GM18517 (cell line): ENCODE results near the gene NHSL1.

ENCODE experiments used
- ATAC-seq: cut with Tn5 transposase; IDR thresholded peaks from one replicate; pipeline ENCODE4 v1.9.1; 2021; ENCODE audit warnings: mild to moderate bottlenecking, moderate library complexity; ENCODE audit not compliant: unreplicated experiment

Gene NHSL1

DNA sequence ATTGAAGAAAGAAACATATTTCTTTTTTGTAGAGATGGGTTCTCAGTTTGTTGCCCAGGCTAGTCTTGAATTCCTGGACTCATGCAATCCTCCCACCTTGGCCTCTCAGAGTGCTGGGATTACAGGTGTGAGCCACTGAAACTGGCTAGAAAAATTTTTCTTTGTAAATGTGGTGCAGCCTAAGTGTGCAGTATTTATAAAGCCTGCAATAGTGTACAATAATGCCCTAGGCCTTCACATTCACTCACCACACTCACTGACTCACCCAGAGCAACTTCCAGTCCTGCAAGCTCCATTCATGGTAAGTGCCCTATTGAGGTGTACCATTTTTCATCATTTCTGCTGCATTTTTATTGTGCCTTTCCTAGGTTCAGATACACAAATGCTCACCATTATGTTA, 31.4 kb downstream of the NHSL1 start:
- ATAC-seq = no peak

GRCh38 chr6:138465007-138465645, 34.2 kb downstream of the NHSL1 start:
- ATAC-seq = no peak

GRCh38 chr6:138464085-138464484, 35.2 kb downstream of the NHSL1 start:
- no peak for ATAC-seq

DNA sequence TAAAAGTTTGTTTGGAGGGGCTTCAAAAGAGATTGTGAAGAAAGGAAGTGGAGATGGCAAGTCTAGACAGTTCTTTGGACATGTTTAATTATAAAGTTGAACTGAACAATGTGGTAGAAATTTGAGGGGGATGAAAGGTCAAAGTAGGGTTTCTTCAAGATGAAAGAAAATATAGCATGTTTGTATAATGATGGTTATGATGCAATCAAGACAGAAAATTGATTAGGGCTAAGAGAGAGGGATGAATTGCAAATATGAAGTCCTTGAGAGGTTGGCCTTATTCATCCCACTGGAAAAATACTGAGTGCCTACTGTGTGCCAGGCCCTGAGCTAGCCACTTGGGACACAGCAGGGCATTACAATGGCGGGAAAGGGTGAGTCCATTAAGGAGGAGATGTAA, 37.6 kb downstream of the NHSL1 start:
- ATAC-seq = no peak

- peak; percentile 9 for ATAC-seq
Measured at GRCh38 chr6:138456401-138456790, 42.9 kb downstream of the NHSL1 start.

DNA sequence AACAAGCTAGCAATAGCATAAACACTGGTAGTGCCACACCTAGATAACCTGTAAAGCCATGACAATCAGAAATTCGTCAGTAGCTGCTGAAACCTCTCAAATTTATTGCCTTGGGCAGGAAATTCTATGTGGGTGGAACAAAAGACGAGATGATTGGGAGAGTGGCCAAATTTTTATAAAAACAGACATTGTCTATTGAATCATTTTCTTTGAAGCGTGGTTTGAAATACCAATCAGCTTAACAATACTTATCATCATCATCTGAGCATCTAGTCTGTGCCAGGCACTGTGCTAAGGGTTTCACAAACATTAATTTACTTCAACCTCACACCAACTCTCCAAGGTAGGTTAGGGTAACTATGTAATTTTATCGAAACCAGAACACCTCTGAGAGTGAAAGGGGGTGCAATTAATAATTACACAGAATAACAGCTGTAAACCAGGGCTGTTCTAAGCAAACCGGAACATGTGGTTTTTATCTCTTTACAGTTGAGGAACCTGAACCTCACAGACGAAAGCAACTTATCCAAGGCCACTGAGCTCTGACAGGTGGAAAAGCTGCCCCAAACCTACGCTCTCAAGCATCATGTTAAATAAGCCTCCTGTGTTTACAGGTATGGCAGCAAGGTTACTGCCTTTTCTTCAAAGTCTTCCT, 43.4 kb downstream of the NHSL1 start:
- ATAC-seq = peak; percentile 95

GRCh38 chr6:138454981-138455706, 44.1 kb downstream of the NHSL1 start:
- ATAC-seq = no peak

- ATAC-seq = no peak
Measured at GRCh38 chr6:138451043-138451442, 48.3 kb downstream of the NHSL1 start.

DNA sequence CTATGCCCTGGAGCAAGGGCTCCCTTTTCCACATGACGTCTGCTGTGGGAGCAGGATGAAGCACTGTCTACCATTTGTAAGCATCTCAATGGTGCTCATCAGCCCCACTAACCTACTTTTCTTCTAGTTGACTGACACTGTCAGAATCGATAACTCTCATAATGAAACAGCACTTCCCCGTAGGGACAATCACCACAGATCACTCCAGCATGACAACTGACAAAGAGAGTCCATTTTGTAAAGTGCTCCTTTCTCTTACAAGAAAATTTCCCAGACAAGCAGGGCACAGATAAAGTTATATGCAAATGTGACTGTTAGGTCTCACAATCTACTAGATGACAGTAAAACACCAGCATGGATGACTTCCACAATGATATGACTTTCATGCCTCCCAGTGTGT, 48.8 kb downstream of the NHSL1 start:
- ATAC-seq = peak; percentile 56

GRCh38 chr6:138446821-138447220, 52.5 kb downstream of the NHSL1 start:
- no peak for ATAC-seq

DNA sequence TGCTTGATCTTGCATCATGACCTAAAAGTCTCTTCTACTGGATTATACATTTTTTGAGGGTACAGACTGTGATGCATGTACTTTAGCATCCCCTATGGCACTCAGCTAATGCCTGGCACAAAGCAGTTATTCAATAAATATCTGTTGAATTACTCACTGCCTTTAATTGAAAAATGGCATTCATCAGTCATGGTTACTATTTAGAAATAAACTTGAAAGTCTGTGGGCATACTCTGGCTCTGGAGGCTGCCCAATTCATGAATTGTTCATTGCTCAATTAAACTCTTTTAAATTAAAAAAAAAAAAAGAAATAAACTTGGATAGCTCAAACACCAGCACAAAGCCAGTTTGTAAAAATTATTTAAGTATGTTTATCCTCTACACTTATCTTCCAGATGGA, 55.3 kb downstream of the NHSL1 start:
- no peak for ATAC-seq

- ATAC-seq = no peak
Measured at GRCh38 chr6:138442663-138443062, 56.6 kb downstream of the NHSL1 start.

DNA sequence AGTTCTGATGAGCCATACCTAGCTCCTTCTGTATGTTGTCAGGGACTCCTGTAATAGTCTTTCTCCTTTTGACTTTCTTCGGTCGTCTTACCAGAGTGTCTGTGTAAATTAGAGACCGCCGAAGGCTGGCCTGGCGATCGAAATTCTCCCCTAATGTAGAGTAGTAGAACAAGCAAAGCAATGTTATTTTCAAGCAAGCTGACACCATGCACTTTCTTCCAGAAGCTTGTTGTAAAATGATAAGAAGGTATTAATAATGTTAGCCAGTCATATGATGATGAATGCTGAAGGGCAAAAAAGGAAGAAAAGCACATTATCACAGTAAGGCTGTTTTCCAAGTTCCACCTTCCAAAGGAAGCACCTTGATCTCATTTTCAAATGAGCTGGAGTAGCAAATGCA, 57.3 kb downstream of the NHSL1 start:
- ATAC-seq = no peak

GRCh38 chr6:138440758-138441357, 58.4 kb downstream of the NHSL1 start:
- ATAC-seq = no peak

GRCh38 chr6:138440296-138440695, 59.0 kb downstream of the NHSL1 start:
- no peak for ATAC-seq

- no peak for ATAC-seq
Measured at GRCh38 chr6:138439546-138439945, 59.7 kb downstream of the NHSL1 start.

DNA sequence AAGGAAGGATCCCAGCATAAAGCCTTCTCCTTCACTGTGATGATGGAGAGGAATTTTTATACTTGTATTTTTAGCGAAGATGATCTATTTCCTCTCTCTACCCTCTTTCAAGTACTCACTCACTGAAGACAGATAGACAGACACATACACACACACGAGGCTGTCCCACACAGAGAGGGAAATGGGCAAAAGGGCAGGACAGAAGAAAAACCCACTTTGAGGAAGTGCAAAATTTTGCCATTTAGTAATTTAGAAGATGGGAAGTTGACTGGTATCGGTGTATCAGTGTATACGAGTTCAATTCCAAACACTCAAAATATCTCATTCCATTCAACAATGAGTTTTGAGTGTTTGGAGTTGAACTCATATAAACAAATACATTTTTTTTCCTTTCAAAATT, 64.4 kb downstream of the NHSL1 start:
- no peak for ATAC-seq

GRCh38 chr6:138434096-138434495, 65.2 kb downstream of the NHSL1 start:
- no peak for ATAC-seq

GRCh38 chr6:138432063-138432356, 67.3 kb downstream of the NHSL1 start:
- no peak for ATAC-seq

- ATAC-seq = no peak
Measured at GRCh38 chr6:138431256-138432062, 67.8 kb downstream of the NHSL1 start.
